Mucosa of stomach (tissue), 1 donor: ENCODE measurements around the gene CLK4.
"Not testable (repeated sequence)": the region's sequence is repeated elsewhere in the genome, so short reads cannot be mapped to it uniquely, and the experiment has no call there.

Source experiments
- H3K27me3 ChIP-seq: one replicate; pipeline ENCODE4 v1.7.0; 2013; ENCODE audit warnings: mild to moderate bottlenecking, low read length; ENCODE audit not compliant: control insufficient read depth, insufficient read depth
- H3K36me3 ChIP-seq: one replicate; pipeline ENCODE4 v1.7.0; 2013; ENCODE audit warnings: low read length; ENCODE audit not compliant: control insufficient read depth, insufficient read depth
- H3K4me1 ChIP-seq: one replicate; pipeline ENCODE4 v1.7.0; 2013; ENCODE audit warnings: mild to moderate bottlenecking, low read length; ENCODE audit not compliant: control insufficient read depth, insufficient read depth
- H3K4me3 ChIP-seq: one replicate; pipeline ENCODE4 v1.7.0; 2013; ENCODE audit warnings: low read length
- H3K9ac ChIP-seq: one replicate; pipeline ENCODE4 v1.7.0; 2013; ENCODE audit warnings: mild to moderate bottlenecking, low read length, moderate library complexity
- H3K9me3 ChIP-seq: one replicate; pipeline ENCODE4 v1.7.0; 2013; ENCODE audit warnings: mild to moderate bottlenecking, low read length, moderate library complexity; ENCODE audit not compliant: control insufficient read depth
- donor health status: Pancreatic carcinoma.

The CLK4 gene

DNA sequence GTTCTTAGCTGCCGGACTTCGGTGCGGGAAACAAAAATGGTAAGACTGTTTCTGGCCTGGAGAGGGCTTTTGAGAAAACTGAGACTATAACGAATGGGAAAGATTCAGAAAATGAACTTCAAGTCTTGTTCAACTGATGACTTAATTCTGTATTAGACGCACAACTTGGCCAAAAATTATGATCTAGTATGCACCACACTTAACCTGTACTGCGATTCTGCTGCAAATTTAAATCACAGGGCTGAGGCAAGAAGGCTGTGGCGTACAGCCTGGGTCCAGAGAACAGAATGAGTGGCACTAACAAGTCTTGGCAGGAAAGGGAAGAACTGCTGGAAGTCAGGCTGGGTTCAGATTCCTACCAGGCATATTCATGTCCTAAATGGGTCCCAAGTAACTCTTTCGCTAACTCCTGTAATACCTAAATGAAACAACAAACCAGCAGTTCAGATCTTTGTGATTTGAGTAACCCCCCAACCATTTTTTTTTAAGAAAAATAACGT is 35.9 kb downstream of the CLK4 start:
- no peak overlapping the region for H3K9ac ChIP-seq
- peaks cover 50% of the 10 kb centered on the region for H3K27me3 ChIP-seq
- no peaks in the 10 kb centered on the region for H3K9me3 ChIP-seq
- H3K4me1 ChIP-seq, result peaks cover 3% of the 10 kb centered on the region
- no peaks in the 10 kb centered on the region for H3K36me3 ChIP-seq
- H3K4me3 ChIP-seq, result no peak overlapping the region

DNA sequence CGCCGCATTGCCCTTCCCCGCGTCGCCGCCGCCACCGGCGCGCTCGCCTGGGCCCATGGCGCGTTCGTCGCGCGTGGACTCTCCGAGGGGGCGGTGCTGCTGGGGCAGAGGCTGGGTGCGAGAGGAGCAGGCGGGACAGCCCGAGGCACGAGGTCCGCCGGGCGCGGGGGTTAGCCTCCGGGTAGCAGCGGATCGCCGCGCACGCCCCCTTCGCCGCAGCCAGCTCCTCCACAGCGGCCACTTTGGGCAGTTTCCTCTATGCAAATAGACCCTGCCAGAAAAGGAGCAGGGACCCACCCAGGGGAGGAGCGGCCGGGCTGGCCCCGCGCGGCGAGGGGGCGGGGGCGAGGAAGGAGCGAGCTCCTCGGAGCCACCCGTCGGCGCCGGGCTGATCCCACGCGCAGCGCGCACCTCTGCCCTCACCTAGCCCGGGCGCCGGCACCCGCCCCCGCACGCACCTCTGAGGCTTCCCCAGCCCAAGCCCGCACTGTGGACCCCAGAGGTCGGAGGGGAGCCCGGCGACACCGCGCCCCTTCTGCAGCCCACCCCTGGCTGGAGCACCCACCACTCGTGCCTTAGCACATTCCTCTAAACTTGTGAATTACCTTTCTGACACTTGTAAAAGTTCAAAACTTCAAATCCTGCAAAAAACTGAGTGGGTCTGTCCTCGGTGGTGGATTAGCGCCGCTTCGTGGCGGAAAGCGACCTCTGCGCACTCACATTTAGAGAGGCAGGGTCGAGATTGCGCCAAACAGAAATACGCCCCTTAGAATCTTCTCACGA is 36.5 kb downstream of the CLK4 start, which contains the start of gene COL23A1:
TSS of gene COL23A1 (minus strand) at position 253 of the 783 bp plus-strand sequence.
- Histone ChIP-seq H3K9ac (no peak within 1 kb of the TSS), H3K27me3 (peaks cover 50% of the 10 kb centered on the region), H3K4me1 (peaks cover 3% of the 10 kb centered on the region), H3K36me3 (no peaks in the 10 kb centered on the region), H3K4me3 (no peak within 1 kb of the TSS), H3K9me3 (no peaks in the 10 kb centered on the region)

DNA sequence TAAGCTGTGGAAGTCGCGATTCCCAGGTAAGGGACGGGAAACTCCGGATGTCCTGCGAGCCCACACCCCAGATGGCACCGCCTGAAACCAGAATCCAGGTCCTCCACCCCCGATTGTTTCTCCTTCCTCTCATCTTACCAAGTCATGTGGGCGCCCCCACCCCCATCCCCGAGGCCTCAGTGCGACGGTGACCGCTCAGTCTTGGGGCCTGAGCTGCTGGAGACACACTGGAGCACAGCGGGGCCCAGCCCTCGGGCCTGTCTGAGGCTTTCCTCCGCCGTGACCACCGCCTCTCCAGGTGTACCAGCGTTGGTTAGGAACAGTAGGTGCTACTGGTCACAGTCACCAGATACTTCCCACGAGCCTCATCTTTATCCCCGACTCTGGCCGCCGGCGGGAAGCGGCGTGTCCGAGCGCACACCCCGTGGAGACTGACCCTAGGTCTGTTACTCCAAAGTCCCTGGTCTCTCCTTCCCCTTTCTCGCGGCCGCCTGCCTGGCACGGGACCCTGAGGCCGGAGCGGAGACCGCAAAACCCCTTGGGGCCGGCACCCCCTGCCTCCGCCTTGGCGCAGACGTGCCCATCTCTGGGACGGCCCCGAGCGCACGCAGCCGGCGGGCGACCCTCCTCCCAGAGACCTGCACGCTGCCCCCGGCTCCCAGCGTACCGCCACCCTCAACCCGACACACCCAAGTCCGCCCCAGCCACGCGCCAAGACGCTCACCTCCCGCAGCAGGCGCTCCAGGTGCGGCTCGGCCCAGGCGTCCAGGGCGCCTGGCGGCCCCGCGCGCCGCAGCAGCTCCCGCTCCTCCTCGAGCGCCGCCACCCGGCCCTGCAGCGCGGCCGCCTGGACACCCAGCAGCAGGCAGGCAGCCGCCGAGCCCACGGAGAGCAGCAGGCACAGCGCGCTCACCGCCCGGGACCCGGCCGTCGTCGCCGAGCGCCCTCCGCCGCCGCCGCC is 37.4 kb downstream of the CLK4 start:
- peaks cover 3% of the 10 kb centered on the region for H3K4me1 ChIP-seq
- H3K4me3 ChIP-seq, result no peak overlapping the region
- H3K9me3 ChIP-seq, result no peaks in the 10 kb centered on the region
- H3K9ac ChIP-seq, result no peak overlapping the region
- peaks cover 50% of the 10 kb centered on the region for H3K27me3 ChIP-seq
- H3K36me3 ChIP-seq, result no peaks in the 10 kb centered on the region

DNA sequence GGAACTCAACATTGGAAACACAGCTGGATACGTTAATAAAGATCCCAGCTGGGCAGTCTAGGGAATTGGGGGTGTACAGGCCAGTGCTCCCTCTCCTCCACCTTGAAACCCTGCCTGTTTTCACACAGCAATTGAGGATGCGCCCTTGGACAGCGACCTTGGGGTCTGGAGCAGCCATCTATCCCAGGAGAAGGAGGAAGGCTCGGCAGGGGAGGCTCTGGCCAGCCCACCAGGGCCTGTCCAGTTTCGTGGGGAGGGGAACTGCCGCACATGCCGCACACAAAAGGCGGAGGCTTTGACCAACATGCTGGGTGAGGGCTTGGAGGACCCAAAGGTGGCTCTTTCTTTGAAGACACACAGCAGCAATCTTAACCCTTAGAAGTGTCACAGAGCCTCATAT is 38.1 kb downstream of the CLK4 start:
- Histone ChIP-seq H3K36me3 (no peaks in the 10 kb centered on the region), H3K4me1 (peaks cover 3% of the 10 kb centered on the region), H3K9me3 (no peaks in the 10 kb centered on the region), H3K9ac (no peak overlapping the region), H3K4me3 (no peak overlapping the region), H3K27me3 (peaks cover 50% of the 10 kb centered on the region)

DNA sequence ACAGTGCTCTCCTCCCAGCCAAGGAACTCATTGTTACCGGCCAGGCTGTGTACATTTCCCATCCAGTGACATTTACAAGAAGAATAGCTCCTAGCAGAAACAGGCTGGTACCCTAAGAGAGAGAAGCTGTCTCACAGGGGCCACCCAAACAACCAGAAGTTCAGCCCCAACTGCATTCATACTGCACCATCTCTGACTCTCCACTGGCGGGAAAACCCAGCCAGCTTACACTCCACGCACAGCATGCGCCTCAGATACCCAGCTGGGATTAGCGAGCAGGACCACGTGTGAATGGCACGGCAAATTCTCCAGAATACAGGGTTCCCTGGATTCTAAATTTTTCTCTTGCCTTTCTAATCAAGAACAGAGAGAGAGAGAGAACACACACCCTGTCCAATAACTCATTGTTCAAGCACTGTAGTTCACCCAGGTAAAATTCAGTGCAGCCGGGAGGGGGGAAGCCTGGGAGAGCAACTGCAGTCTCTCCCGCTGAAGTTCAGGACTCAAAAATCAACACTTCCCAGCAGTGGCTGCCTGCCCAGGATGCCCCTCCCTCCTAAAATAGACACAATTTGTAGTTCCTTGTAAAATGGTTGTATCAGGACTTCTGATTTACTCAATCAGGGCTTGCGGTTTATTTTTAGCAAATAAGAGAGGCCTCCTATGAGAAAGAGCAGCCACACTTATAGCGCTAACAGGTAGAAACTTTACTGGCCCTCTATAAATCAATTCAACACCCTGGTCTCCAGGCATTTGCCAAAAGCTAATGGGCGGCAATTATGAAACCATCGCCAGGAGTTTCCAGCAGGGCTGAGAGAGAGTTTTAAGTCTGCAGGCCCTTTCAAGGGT is 38.9 kb downstream of the CLK4 start:
- Histone ChIP-seq H3K27me3 (peaks cover 50% of the 10 kb centered on the region), H3K9ac (no peak overlapping the region), H3K4me1 (peaks cover 3% of the 10 kb centered on the region), H3K36me3 (no peaks in the 10 kb centered on the region), H3K9me3 (no peaks in the 10 kb centered on the region), H3K4me3 (no peak overlapping the region)

DNA sequence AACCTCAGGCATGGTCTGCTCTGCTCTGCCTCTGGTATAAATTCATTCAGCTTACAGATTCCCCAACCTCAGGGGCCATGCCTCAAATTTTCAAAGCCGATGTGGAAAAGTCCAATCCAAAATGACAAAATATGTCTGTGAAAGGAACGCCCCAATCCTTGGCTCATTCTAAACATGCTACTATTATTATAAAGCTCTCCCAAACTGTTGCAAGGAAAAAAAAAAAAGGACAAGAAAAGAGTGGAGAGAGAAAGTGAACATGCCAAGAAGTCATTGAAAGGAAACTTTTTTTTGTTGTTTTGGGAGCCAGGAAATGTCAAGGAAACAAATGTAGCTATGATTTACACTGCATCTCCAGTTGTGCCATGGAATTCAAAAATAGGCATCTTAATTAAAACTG is 40.5 kb downstream of the CLK4 start:
- Histone ChIP-seq H3K4me1 (peaks cover 3% of the 10 kb centered on the region), H3K27me3 (peaks cover 38% of the 10 kb centered on the region), H3K9ac (no peak overlapping the region), H3K9me3 (no peaks in the 10 kb centered on the region), H3K4me3 (no peak overlapping the region), H3K36me3 (no peaks in the 10 kb centered on the region)

DNA sequence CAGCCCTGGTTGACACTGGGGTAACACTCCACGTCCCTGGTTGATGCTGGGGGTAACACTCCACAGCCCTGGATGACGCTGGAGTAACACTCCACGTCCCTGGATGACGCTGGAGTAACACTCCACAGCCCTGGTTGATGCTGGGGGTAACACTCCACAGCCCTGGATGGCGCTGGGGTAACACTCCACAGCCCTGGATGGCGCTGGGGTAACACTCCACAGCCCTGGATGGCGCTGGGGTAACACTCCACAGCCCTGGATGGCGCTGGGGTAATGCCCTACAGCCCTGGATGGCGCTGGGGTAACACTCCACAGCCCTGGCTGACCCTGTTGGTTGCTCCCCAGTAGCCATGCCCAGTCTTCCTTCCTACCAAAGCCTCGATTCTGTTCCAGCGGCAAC is 41.4 kb downstream of the CLK4 start:
- H3K4me1 ChIP-seq, H3K4me3 ChIP-seq, H3K36me3 ChIP-seq, H3K9me3 ChIP-seq, H3K9ac ChIP-seq: not testable (repeated sequence)
- H3K27me3 ChIP-seq, result peaks cover 31% of the 10 kb centered on the region

DNA sequence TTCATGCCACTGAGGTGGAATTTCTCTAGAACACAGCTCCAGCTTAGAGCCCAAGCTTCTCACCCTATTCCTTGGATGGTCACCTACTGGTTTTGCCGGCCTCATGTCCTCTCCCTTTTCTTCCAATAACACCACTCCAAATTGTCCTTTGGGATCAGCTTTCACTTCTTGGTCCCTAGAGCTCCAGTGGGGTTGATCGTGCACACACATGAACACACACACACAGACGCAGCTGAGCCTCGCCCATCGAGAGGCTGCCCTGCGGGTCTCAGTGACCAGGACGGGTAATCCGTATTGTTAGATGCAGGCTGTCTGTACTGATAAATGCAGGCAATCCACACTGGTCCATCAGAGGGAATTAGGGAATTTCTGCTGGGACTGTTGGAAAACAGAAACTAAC is 43.6 kb downstream of the CLK4 start:
- Histone ChIP-seq H3K4me1 (no peaks in the 10 kb centered on the region), H3K36me3 (no peaks in the 10 kb centered on the region), H3K27me3 (peaks cover 16% of the 10 kb centered on the region), H3K4me3 (no peak overlapping the region), H3K9me3 (no peaks in the 10 kb centered on the region), H3K9ac (no peak overlapping the region)

DNA sequence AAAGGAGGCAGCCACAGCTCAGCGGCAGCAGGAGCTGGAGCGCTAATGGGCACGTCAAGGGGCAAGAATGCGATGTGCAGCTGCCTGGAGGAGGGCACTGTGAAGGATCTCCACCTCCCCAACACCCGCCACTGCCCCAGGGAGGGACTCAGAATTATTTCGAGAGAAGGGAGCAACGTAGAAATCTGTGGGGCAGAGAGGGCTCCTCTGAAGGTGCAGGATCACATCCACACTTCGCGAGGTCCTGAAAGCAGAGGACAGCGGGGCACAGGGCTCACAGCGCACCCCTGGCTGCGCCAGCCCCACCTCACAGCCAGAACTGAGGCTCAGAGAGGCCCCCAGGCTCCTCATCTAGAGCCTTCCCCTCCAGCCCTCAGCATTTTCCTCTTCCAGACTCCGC is 44.6 kb downstream of the CLK4 start:
- Histone ChIP-seq H3K36me3 (no peaks in the 10 kb centered on the region), H3K4me1 (no peaks in the 10 kb centered on the region), H3K4me3 (no peak overlapping the region), H3K27me3 (peaks cover 14% of the 10 kb centered on the region), H3K9ac (no peak overlapping the region), H3K9me3 (no peaks in the 10 kb centered on the region)

DNA sequence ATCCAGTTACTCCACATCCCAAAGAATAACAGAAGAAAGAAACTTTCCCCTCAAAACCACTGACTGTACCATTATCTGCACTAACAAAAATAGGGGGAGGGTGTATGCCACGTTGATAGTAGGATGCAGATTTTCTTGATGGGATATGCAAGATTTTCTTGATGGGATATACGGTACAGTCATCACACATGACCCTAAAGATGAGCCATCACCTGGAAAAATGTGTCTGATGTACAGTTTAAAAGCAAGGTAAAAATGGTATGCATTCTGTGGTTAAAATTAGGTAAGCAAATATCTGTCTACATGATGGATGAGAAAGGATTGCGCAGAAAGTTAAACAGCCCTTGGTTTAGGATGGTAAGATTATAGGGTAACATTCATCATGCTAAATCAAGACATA is 45.2 kb downstream of the CLK4 start:
- Histone ChIP-seq H3K36me3 (no peaks in the 10 kb centered on the region), H3K4me1 (no peaks in the 10 kb centered on the region), H3K4me3 (no peak overlapping the region), H3K9ac (no peak overlapping the region), H3K9me3 (no peaks in the 10 kb centered on the region), H3K27me3 (peaks cover 18% of the 10 kb centered on the region)

DNA sequence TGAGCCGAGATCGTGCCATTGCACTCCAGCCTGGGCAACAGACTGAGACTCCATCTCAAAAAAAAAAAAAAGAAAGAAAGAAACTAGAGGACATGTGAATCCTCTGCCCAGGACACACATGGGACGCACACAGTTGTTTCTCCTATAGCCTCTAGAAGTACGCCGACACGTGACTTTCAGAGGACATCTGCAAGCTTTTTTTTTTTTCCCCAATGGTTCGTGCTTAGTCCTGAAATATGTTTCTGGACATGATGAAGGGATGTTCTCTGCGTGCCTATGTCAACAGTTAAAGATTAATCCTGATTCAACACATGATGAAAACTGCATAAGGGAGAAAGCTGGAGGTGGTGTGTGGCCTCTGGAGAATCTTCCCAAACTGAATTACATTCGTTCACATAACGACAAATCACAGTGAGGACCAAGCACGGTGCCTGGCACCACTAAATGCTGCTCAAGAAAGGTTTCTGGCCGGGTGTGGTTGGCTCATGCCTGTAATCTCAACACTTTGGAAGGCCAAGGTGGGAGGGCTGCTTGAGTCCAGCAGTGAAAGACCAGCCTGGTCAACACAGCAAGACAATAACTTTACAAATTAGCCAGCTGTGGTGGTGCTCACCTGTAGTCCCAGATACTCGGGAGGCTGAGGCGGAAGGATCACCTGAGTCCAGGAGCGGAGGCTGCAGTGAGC is 46.4 kb downstream of the CLK4 start:
- Histone ChIP-seq H3K27me3 (peaks cover 29% of the 10 kb centered on the region), H3K9me3 (no peaks in the 10 kb centered on the region), H3K9ac (no peak overlapping the region), H3K4me1 (no peaks in the 10 kb centered on the region), H3K36me3 (no peaks in the 10 kb centered on the region), H3K4me3 (no peak overlapping the region)
